ENCODE results near the gene ARSB. TPM values are rescaled to one million over a fixed set of nuclear protein-coding genes. Genes with fewer than 3 reads are reported as not detected.

Gene ARSB
- total and polyA plus RNA-seq, 9 of the 15 experiments (the other 6 are each of a cell fraction or from before 2014, with no cell fraction given): 0.52 to 4.6 (median 2.4) TPM

DNA sequence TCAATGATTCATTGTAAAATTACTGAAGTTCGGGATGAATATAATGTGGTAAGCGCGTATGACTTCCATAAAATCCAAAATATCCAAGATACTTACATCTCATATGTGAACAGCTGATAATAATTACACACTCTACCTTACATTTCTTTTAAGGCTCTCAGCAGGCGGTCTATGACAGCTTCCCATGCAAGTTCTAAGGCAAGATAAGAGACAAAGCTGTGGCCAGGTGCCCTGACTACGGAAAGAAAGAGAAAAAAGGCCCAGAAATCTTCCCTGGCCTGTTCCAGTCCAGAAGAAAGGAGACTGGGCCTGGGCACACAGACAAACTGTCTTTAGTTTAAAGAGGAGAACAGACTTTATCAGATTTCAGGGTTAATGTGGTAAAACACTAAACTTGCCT lies 69.1 kb downstream of the ARSB start:
- ChIA-PET CTCF (ENCODE audit: low intra/inter-chr PET ratio) (no interaction called here), POLR2A (interaction anchor here (1.0 kb wide), 1 partner anchor 15 kb away, joined by 3 read pairs; no protein-coding TSS in a partner anchor)
- intact Hi-C loops (cut with micrococcal nuclease): no loop called here
- no peak overlapping the region for H2AFZ ChIP-seq (ENCODE audit: low read depth, low read length)
- DNase-seq (ENCODE audit: extremely low read depth in 1 of 4, low spot score in 3 of 4) (peak in 1 of 4 experiments; percentile 17), ATAC-seq (no peak), FAIRE-seq (no peak)
- no peaks in the 10 kb centered on the region for H3K9me3 ChIP-seq (replicated peaks; ENCODE audit: control insufficient read depth, insufficient read depth, low read depth, low read length)
- H3K27me3 ChIP-seq (ENCODE audit: control insufficient read depth in 2 of 2, insufficient read depth in 2 of 2, low read length in 2 of 2): peaks cover 0 to 2% of the 10 kb centered on the region in 2 experiments; a peak in 1 of 5 replicates
- H3K4me3 ChIP-seq: no peak overlapping the region
- no peak overlapping the region for H3K4me2 ChIP-seq (ENCODE audit: insufficient read depth, low read length)
- no peaks in the 10 kb centered on the region; the same call in 1 of the 2 replicates for H4K20me1 ChIP-seq (replicated peaks; ENCODE audit: control insufficient read depth, insufficient read depth, low read length)
- 10% methylated on average over 5 of the region's 5 CpGs for WGBS (ENCODE audit: insufficient coverage, low coverage, missing lambda C conversion rate)
- no peaks in the 10 kb centered on the region for H3K9me1 ChIP-seq (ENCODE audit: control insufficient read depth, insufficient read depth, low read length)
- H3K9ac ChIP-seq (ENCODE audit: insufficient read depth in 1 of 2, low read depth in 2 of 2, low read length in 2 of 2): no peak overlapping the region
- TF ChIP-seq, protein P1, sequence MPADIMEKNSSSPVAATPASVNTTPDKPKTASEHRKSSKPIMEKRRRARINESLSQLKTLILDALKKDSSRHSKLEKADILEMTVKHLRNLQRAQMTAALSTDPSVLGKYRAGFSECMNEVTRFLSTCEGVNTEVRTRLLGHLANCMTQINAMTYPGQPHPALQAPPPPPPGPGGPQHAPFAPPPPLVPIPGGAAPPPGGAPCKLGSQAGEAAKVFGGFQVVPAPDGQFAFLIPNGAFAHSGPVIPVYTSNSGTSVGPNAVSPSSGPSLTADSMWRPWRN (IDR thresholded peaks at IDR 0.05; ENCODE audit: low read depth): no peak
- TF ChIP-seq MEF2A (IDR thresholded peaks at IDR 0.05; ENCODE audit: control insufficient read depth, low read depth, low read length) (no peak), TEAD4 (IDR thresholded peaks at IDR 0.05; ENCODE audit: low read length) (peak; percentile 8; the same call in 1 of the 2 replicates), TEAD4 (CRISPR knock-in tag; IDR thresholded peaks at IDR 0.05; ENCODE audit: borderline replicate concordance) (no peak), ADNP (tag; IDR thresholded peaks at IDR 0.05) (no peak), ZNF274 (IDR thresholded peaks at IDR 0.05; ENCODE audit: borderline replicate concordance, low read depth, low read length) (no peak), MYC (IDR thresholded peaks at IDR 0.05; ENCODE audit: low read depth, low read length) (no peak), MYC (CRISPR knock-in tag; IDR thresholded peaks at IDR 0.05; ENCODE audit: borderline replicate concordance, low read depth) (peak; percentile 47; the same call in 1 of the 2 replicates), CHCHD3 (CRISPR knock-in tag; IDR thresholded peaks at IDR 0.05) (no peak), HMG20A (CRISPR knock-in tag; conservative IDR thresholded peaks at IDR 0.05) (no peak), ELF2 (CRISPR knock-in tag; IDR thresholded peaks at IDR 0.05) (peak; percentile 24; the same call in 1 of the 2 replicates), ZNF77 (CRISPR knock-in tag; IDR thresholded peaks at IDR 0.05) (no peak), RBFOX2 (IDR thresholded peaks at IDR 0.05; ENCODE audit: low read depth, low read length) (no peak), MTA1 (IDR thresholded peaks at IDR 0.05; ENCODE audit: borderline replicate concordance) (no peak), CBFA2T3 (IDR thresholded peaks at IDR 0.05) (peak; percentile 5; the same call in 1 of the 2 replicates), SAFB (IDR thresholded peaks at IDR 0.05; ENCODE audit: borderline replicate concordance, low read depth, low read length) (no peak), DACH1 (IDR thresholded peaks at IDR 0.05; ENCODE audit: partially characterized antibody) (peak; percentile 40)
- TF ChIP-seq, protein P2, sequence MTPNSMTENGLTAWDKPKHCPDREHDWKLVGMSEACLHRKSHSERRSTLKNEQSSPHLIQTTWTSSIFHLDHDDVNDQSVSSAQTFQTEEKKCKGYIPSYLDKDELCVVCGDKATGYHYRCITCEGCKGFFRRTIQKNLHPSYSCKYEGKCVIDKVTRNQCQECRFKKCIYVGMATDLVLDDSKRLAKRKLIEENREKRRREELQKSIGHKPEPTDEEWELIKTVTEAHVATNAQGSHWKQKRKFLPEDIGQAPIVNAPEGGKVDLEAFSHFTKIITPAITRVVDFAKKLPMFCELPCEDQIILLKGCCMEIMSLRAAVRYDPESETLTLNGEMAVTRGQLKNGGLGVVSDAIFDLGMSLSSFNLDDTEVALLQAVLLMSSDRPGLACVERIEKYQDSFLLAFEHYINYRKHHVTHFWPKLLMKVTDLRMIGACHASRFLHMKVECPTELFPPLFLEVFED (CRISPR knock-in tag; conservative IDR thresholded peaks at IDR 0.05): no peak
- in situ Hi-C loops (cut with MboI): no loop called here
- H3K36me3 ChIP-seq (ENCODE audit: control insufficient read depth, insufficient read depth, low read length): no peaks in the 10 kb centered on the region
- BruUV-seq (replicated peaks): no TSS peak
- no peak overlapping the region for H3K27ac ChIP-seq (ENCODE audit: extremely low read depth, low read depth, low read length)
- H3K4me1 ChIP-seq (replicated peaks in 1 of 2; ENCODE audit: control insufficient read depth in 2 of 2, insufficient read depth in 2 of 2, low read length in 2 of 2): no peaks in the 10 kb centered on the region; a peak in 1 of 5 replicates
- H3K79me2 ChIP-seq (ENCODE audit: control insufficient read depth, insufficient read depth, low read length): no peaks in the 10 kb centered on the region

Data from K562 (cell line).